Nucleus accumbens (tissue), 56 donors: ENCODE results near the gene NFKBIE.
"Not testable (repeated sequence)": the region's sequence is repeated elsewhere in the genome, so short reads cannot be mapped to it uniquely, and the experiment has no call there.

Experiments used
- DNase-seq, 56 donors: peaks; one replicate each; lab custom pipeline; 2025; lab: John Stamatoyannopoulos, UW

Gene NFKBIE

DNA sequence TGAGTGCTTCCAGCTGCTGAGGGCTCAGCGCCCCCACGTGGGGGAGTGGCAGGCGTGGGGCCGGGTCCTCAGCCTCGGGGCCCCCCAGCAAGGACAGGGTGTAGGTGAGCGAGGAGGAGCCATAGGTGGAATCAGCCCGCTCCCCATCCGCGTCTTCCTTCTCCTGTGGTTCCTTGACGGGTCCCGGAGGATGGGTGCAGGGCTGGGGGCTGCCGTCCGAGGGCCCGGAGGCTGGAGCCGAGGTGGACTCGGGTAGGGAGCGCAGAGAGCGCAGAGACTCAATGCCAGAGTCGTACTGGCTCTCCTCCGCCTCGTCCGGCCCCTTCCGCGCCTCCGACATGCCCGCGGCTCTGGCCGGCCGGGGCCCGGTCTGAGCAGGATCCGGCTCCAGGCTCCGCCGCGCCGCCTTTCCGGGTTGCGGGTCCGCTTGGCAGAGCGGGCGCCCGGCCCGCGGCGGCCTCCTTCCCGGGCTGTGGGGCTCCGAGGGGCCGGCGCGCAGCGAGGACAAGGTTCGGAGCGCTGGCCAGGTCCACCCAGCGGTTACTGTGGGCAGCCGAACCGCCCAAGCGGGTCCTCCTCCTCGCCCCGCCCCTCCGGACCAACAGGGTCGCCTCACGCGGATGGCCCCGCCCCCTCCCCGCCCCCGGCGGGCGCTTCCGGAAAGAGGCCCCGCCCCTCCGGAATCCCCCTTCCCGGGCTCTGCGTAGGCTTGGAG is at the start of gene NFKBIE:
Gene NFKBIE (minus strand): TSS at position 545 of the 715 bp plus-strand sequence. CDS start 205 bp downstream, at position 340.
- DNase-seq = peak; percentile 41 to 96 (median 85)

DNA sequence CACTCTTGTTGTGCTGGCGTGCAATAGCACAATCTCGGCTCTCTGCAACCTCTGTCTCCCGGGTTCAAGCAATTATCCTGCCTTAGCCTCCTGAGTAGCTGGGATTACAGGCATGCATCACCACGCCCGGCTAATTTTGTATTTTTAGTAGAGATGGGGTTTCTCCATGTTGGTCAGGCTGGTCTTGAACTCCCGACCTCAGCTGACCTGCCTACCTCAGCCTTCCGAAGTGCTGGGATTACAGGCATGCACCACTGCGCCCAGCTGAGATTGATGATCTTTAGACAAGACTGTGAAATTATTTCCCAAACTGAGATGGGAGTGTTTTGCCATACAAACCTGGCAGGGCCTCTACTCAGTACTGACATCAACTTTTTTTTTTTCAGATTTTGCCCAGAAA is 49.3 kb upstream of the NFKBIE start:
- DNase-seq = not testable (repeated sequence)

DNA sequence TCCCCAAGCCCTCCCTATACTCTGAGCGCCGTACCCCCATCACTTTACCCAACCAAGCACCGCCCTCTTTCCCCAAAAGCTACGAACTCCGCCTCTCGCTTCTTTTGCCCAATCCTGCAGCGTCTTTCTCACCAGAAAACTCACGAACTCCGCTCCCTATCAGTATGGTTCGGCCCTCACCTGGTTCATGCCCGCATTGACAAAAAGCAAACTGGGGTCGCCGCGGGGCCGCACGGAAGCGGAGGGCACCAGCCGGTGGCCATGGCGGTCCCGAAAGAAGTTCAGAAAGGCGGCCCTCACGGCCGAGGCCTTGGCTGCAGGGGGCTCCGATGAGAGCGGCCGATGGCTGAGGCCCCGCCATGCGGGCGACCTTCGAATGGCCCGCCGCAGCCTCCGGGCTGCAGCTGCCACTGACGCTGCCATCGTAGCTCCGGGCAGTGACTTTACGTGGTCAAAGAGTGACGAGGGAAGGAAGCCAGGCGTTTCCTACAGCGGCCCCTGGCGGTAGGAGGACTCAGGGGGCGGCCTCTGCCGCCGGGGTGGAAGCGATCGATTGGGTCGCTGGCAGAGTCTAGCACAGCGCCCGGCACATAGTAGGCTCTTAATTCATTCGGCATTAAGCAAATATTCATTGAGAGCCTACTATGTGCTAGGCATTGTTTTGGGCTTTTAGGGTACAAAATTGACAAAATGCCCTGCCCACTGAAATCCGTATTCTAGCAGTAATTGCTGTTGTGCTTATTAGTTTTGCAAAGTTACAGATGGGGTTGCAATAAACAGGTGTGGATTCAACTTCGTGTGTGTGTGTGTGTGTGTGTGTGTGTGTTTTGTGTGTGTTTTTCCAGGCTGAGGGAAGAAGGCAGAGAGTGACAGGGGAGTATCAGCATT is 47.8 kb upstream of the NFKBIE start, which contains the start of gene AARS2:
Gene AARS2 (minus strand): TSS at position 447 of the 888 bp plus-strand sequence. CDS start 24 bp downstream, at position 423.
- DNase-seq = peak in 55 of 56 donors; percentile 17 to 90 (median 70)

- DNase-seq = no peak
These were observed 46.4 kb upstream of the NFKBIE start for GRCh38 chr6:44311767-44312166.

GRCh38 chr6:44311304-44311703 is 46.0 kb upstream of the NFKBIE start:
- DNase-seq = no peak

- no peak for DNase-seq
These were observed 44.9 kb upstream of the NFKBIE start for GRCh38 chr6:44310241-44310640.

DNA sequence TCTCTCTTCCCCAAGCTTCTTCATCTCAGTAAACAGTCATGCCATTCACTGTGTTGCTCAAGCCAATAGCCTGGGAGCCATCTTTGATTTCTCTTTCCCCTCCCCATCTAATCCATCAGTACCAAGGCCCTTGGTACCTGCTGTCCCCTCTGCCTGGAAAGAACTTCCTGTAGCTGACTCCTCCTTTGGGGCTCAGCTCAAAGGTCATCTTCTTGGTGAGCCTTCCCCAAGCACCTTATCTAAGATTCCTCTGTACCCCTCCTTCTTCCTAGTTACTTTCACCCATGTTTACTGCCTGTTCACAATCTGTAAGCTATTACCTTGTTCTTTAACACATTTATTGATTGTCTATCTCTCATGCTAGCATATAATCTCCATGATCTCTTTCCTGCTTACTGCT is 44.3 kb upstream of the NFKBIE start:
- DNase-seq = no peak

GRCh38 chr6:44309092-44309491 is 43.7 kb upstream of the NFKBIE start:
- DNase-seq = no peak

DNA sequence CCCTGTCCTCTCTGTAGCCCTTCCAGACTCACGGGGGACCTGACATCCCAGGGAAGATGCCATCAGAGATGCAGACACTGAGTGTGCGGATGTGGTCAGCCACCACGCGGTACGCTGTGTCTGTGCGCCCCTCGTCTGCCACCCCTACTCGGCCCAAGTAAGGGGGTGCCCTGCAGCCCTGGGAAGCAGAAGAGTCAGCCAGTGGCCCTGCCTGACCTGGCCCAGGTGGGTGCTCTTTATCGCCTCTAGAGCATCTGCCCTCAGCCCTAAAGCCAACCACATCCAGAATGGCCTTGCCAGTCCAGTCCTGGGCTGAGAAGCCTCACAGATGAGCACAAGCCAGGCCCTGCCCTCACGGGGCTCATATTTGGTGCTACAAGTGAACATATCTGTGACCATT is 41.9 kb upstream of the NFKBIE start:
- DNase-seq = no peak

DNA sequence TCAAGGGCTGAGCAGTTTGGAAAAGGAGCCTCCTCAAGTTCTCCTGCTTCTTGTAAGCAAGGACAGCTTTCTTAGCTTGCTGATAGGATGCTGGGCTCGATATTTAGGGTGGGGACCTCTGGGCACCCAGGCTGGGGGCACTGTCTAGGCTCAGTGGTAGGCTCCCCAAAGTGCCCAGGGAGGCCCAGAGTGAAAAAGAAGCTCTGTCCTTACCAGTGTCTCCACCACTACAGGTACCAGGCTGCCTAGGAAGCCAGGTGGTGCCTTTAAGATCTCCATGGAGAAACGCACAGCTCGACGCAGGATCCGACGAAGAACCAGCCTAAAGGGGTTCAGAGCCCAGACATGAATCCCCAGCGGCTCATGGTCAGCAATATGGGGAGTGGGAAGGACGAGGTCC is 41.4 kb upstream of the NFKBIE start:
- no peak for DNase-seq

GRCh38 chr6:44305200-44305725 is 39.9 kb upstream of the NFKBIE start:
- DNase-seq = no peak

- peak in 11 of 56 donors; percentile 3 to 37 (median 11) for DNase-seq
These were observed 39.2 kb upstream of the NFKBIE start for GRCh38 chr6:44304282-44305199.

DNA sequence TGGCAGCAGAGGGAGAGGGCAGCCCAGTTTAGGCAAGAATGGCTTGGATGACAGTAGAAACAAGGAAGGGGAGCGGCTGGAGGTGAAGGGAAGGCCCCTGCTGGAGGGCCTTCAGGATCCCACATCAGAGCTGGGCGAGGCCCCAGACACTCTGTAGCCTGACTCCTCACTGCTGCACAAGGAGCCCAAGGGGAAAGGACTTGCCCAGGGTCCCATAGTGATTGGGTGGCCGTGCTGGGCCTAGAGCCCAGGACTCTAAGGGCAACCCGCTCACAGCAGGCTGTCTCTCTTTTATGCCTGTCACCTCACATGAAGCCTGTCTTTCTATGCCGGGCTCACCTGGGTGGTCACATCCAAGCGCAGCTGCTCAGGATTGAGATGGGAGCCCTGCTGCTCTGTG is 38.5 kb upstream of the NFKBIE start:
- DNase-seq = no peak

DNA sequence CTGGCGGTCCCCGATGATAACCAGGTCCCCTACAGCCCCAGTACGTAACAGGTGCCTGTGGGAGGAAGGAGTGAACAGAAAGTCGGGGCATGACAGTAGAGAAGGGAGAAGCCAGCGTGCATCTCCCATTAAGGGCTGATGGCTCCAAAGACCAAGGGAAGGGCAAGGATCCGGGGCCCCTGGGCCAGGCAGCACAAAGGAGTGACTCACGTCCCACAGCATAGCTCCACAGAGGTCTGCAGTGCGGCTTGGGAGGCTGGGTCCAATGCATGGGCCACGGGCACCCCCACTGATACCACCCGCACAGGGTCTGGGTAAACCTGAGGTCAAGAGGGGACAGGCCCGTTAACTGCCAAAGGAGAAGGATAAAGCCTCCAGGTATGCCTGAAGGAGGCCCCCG is 37.5 kb upstream of the NFKBIE start:
- no peak for DNase-seq

GRCh38 chr6:44301782-44302564 is 36.6 kb upstream of the NFKBIE start:
- DNase-seq = no peak

DNA sequence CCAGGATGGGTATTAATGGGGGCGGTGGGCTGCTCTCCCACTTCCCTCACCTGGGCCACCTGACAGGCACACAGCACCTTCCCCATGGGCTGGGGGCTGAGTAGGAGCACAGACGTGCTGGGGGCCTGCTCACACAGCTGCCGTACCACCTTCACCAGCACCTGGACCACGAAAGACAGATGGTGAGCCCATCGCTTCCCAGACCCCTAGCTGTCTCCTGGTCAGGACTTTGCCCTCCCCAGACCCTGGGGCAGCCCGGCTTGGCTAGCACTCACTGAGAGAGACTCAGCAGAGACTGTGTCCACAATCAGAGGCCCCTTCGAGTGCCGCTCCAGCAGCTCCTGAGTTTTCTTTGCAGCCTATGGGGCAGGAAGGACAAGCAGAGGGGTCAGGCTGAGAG is 35.8 kb upstream of the NFKBIE start:
- no peak for DNase-seq

- DNase-seq = no peak
These were observed 35.0 kb upstream of the NFKBIE start for GRCh38 chr6:44300292-44300823.

DNA sequence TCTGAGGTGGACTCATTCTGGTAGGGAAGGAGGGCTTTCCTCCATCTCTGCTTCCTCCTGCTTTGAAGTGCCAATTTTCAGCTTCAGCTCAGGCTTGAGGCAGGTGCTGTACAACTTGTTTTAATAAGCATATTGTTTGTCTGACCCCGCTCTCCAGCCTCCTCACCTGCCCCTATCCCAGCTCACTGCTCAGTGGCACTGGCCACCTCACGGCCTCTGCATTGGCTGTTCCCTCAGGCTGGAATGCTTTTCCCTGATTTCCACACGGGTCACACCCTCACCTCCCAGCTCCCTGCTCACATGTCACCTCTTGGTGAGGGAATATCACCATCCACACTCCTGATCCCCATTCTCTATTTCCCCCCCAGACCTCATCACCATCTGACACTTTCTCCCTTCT is 33.5 kb upstream of the NFKBIE start:
- no peak for DNase-seq
